Fibroblast of skin of back (primary cell): ENCODE results near the gene KIAA1671.

ENCODE experiments used
- DNase-seq: peaks from one replicate; pipeline ENCODE4 v3.0.0-alpha.2; 2013

Gene KIAA1671

DNA sequence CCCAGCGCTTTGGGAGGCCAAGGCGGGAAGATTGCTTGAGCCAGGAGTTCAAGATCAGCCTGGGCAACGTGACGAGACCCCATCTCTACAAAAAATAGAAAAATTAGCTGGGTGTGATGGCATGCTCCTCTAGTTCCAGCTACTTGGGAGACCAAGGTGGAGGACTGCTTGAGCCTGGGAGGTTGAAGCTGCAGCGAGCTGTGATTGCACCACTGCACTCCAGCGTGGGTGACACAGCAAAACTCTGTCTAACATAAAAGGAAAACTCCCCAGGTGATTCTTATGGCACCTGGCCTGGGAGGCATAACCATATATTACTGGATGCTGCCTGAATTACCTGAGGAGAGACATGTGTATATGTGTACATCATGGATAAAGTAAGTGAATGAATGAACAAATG, 29.1 kb downstream of the KIAA1671 start:
- DNase-seq = no peak

DNA sequence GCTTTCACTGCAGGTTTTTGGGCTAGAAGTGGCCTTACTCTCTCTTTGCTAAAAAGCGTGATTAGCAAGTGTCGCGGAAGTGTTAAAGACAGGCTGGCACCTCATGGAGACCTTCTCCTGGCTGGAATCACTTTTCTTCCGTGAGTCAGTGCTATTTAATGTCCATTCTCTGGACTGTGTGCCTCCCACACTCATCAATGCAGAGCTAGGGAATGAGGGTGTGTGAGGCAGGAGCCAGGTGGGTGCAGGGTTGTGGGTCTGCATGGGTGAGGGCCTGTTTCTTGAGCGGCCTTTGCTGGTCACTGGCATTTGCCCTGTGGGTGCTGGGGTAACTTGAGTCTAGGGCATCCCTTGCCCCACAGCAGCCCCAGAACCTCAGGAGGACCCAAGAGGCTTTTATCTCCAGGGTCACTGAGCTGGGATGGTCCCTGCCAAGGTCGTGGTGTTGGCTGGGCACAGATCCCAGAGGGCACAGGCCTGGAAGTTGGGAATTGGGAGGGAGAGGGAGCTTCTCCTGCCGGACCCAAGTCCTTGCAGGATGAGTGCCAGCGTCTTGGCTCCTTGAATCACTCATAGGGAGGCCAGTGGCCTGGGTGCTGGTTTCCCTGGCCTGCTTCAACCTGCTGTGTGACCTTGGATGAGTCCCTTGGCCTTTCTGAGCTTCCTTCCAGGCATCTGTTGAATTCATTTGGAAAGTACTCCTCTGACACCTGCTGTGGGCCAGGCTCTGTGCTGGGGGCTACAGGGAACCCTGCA, 30.0 kb downstream of the KIAA1671 start:
- DNase-seq = no peak

DNA sequence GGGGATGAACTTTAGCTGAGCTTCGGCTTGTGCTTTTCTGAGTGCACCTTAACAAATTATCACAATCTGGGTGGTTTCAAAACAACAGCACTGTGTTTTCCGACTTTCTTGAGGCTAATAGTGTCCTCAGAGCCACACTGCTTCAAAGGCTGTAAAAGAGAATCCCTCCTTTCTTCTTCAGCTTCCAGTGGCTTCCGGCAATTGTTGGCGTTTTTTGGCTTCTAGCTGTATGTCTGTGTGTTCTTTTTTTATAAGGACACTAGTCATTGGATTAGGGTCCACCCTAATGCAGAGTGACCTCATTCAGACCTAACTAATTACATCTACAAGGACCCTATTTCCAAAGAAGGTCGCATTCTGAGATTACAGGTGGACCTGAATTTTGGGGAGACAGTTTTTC, 30.6 kb downstream of the KIAA1671 start:
- no peak for DNase-seq

DNA sequence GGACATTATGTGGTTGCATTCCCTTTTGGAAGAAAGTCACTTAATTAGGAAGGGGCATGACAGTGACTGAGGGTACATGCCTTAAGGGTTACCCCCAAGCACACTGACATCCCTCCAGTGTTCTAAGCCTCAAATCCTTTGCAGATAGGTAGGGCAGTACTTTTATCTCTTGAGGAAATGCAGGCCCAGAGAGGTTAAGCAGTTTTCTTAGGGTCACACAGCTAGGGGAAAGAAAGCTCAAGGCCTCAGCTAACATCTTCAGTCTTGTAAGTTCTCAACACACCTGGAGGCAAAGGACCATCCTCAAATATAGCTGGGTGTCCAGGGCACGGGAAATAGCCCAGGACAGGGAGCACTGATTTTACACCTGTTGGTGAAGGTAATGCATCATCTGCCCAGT, 31.6 kb downstream of the KIAA1671 start:
- no peak for DNase-seq

DNA sequence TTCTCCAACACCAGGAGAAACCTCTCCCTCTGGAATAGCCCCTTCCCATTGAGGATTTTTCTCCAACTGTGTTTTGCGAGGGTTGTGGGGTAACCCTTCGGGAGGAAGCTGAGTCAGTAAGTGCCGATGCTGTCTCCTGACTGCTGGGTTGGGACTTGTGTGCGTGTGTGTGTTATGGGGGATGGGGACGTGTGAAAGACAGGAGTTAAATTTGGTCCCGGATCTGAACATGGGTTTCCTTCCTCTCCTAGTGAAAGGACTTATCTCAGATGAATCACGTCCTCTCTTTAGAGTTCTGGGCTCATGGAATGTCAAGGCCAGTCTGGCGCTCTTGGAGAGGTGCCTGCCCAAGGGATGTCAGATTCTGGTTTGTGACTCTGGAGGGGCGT, 33.3 kb downstream of the KIAA1671 start:
- DNase-seq = peak; percentile 85

DNA sequence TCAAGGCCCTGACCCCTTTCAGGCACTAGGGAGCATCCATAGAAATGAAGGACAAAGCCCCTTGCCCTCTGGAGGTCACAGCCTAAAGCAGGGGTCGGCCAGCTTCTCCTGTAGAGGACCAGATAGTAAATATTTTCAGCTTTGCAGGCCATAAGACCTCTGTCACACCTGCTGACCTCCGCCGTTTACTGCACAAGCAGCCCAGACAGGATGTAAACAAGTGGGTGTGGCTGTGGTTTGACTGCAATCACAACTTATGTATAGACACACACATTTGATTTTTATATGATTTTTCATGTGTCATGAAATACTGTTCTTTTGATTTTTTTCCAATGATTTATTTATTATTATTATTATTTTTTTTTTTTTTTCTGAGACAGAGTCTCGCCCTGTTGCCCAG, 34.3 kb downstream of the KIAA1671 start:
- no peak for DNase-seq

DNA sequence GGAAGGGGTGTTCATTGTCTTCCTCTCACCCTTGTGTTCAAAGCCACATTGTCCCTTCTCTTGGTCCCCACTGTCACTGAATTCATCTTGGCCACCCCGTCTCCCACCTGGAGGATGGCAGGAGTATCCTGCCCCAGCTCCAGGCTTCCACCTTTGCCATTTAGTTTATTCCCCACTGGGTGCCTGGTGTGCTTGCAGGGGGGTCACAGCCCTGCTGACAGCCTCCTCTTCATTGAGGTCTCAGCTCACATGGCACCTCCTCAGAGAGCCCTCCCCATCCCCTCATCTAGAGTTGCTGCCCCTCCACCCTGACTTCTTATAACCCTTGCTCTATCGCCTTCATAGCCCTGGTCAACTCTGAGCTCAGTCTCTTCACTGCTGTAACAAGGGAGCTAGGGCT, 36.6 kb downstream of the KIAA1671 start:
- no peak for DNase-seq

DNA sequence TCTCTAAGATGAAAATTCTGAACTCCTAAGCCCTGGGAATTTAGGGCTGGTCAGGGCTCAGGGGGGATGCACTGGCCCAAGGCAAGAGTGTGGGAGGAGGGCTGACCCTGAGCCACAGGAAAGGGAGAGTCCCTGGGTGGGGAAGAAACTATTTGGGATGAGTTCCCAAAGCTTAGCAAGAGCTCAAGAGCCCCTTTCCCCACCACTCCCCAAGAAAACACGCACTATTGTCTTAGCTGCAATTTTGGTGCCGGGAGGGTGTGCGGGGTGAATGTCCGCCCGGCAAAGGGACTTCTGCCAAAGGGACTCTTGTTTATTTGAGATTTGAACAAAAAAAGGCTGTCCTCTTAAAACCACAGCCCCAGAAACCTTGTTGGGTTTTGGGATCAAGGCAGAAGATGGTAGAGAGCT, 37.0 kb downstream of the KIAA1671 start:
- no peak for DNase-seq

DNA sequence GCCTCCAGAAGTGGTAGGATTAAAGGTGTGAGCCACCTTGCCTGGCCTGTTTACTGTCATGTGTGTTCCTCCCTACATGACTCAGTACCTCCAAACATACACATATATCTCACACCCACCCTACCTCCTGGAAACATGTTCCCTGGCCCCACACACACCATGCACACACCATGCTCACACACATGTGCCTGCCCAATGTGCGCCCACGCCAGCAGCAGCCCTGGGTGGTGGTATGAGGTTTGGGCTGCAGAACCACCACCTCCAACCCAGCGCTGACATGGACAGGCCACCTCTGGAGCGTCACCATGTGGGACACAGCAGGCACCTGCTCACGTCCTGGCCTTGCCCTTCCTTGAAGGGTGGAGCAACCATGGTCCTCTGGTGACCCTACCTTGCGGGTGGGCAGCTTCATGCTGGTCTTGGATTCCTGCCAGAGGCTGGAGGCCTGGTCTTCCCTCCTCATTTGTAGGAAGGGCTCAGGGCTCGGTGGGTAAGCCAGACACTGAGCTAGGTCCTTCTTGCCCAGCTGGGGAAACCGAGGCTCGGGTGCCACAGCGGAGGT, 37.9 kb downstream of the KIAA1671 start:
- no peak for DNase-seq

DNA sequence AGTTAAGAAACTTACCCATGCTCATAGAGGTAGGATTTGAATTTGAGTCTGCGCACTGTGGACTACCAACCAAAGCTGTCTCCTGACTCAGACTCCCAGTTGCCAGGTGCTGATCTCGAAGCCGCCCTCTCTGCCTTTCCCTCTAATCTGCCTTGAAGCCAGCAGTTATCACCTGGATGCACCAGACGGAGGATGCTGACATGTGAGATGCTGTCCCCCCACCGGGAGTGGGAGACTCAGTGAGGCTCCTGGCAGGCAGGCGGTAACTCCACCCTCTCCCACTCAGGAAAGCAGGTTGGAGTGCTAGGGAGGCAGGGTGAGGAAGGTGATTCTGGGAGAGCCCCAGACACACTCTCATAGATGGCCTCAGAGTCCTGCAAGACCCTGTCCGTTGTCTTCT, 40.4 kb downstream of the KIAA1671 start:
- no peak for DNase-seq

DNA sequence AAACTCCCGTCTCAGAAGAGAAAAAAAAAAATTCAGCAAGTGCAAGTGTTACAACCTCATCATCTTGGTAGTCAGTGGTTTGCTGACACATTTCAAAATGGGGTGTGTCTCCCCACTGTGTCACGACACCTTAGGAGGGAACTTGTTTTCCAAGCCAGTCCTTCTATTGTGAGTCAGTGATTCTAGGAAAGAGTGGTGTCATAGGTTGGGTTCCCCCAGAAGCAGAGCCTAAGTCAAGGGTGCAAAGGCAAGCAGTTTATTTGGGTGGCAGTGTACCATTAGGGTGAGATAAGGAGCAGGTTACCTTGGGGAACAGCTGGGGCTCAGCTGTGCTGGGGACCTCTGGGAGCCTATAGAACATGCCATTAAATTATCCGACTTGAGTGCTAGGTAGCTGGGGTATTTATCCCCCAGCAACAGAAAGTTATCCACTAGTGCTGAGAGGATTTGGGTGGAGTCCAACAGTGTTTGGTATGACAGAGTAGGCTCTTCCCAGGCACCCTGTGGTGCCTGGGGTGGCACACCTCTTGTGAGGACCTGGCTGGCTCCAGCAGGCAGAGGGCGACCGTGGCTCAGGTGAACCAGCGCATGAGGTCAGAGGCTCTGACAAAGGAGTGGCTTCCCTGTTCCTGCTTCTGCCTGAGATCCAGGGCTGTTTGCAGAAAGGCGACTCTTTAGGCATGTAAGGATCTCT, 41.7 kb downstream of the KIAA1671 start:
- peak; percentile 56 for DNase-seq

DNA sequence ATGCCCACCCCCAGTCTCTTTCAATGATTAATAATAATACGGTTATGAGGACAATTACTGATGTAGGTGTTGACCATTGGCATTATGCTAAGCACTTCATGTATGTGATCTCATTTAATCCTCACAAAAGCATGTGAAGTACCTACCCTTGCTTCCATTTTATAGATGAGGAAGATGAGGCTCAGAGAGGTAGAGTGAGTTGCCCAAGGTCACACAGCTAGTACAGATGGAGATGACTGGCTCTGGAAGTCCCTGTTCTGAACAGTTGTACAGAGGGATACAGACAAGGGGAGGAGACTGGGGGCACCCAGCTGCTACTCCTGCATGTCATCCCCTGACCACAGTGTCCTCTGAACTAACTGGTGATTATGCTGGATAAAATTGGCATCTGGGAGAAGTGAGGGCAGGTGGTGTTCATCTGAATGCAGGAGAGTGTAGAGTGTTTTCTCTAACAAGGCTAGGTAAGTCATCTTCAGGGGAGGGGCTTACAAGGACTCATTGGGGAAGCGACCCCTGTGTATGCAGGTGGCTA, 43.2 kb downstream of the KIAA1671 start:
- DNase-seq = no peak

DNA sequence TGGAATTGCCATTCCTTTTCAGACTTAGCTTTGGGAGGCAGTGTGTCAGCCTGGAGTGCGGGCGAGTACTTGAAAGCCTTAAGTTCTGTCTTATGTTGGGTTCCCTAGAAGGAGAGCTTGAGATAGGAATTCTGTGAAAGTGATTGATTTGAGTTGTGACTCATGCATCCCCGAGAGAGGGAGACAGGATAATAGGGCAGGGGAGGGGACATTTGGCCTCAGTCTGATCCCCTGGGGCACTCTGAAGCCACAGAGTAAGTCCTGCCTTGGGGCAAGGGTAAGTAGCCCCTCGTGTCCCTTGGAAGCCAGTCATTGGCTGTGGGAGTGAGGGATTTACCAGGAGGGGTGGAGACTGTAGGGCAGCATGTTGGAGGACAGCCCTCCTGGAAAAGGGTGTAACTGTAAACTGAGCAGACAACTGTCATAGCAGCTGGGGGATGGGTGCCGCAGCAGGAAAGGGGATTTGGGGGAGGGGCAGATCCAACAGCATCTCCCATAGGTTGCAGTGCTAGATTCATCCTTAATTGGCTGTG, 44.0 kb downstream of the KIAA1671 start:
- DNase-seq = peak; percentile 78

DNA sequence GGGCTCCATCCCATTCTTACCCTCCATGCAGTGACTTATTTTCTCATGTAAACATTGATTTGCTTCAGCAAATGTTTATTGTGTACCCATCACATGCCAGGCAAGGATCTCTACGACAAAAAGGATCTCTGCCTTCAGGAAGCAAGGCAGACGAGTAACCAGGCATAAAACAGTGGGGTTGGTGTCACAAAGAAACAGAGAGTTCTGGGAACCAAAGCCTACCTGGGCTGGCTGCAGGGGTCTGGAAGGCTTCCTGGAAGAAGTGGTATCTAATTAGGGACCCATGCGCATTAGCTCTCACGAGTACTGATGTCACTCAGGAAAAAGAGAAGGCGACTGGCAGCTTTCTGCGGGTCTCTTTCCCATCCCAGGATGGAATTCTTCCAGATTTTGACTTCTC, 44.5 kb downstream of the KIAA1671 start:
- DNase-seq = no peak

DNA sequence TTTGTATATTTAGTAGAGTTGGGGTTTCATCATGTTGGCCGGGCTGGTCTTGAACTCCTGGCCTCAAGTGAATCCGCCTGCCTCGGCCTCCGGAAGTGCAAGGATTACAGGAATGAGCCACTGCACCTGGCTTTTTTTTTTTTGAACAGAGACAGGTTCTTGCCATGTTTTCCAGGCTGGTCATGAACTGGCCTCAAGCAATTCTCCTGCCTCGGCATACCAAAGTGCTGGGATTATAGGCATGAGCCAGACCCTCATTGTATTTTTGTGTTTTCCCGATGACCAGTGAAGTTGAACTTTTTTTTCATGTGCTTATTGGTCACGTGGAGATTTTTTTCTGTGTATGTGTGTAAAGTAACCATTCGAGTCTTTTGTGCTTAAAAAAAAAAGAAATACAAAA, 48.2 kb downstream of the KIAA1671 start:
- no peak for DNase-seq

DNA sequence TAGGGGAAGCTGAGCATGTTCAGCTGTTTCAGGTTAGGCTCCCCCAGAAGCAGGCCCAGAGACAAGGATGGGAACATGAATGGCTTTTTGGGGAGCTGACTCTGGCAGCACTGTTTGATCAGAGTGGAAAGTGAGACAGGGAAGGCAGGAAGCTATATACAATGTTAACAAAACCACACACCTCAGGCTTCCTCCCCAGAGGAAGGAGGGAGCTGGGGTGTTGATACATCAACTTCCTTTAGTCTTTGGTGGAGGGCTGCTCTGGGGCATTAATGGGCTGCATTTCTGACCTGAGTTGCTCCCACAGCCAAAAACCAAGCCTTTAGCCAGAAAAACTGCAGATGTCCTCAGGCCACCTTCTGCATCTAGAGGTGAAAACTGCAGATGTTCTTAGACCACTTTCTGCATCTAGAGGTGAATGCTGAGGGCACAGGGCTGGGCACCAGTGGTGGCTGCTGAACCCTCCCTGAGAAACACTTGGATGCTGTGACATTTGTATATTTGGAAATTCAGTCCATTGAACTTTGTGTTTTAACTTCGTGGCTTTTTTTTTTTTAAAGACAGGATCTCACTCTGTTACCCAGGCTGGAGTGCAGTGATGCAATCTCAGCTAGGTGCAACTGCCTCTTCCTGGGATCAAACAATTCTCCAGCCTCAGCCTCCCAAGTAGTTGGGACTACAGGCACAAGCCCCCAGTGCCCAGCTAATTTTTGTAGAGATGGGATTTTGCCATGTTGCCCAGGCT, 49.9 kb downstream of the KIAA1671 start:
- no peak for DNase-seq

DNA sequence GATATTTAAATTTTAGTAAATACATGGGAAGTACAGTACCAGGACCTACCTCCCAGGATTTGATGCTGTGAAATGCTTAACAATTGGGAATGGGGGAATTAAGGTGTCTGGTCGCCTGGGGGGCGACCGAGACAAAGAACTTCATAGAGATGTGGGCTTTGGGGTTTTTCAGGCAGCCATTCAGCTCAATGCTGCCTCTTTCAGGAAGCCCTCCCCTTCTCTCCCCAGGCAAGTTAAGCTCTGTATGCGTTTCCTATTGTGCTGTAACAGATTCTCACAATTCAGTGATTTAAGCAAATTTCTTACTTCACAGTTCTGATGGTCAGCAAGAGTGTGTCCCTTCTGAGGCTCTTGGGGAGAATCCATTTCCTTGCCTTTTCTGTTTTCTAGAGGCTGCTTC, 53.8 kb downstream of the KIAA1671 start:
- DNase-seq = no peak

DNA sequence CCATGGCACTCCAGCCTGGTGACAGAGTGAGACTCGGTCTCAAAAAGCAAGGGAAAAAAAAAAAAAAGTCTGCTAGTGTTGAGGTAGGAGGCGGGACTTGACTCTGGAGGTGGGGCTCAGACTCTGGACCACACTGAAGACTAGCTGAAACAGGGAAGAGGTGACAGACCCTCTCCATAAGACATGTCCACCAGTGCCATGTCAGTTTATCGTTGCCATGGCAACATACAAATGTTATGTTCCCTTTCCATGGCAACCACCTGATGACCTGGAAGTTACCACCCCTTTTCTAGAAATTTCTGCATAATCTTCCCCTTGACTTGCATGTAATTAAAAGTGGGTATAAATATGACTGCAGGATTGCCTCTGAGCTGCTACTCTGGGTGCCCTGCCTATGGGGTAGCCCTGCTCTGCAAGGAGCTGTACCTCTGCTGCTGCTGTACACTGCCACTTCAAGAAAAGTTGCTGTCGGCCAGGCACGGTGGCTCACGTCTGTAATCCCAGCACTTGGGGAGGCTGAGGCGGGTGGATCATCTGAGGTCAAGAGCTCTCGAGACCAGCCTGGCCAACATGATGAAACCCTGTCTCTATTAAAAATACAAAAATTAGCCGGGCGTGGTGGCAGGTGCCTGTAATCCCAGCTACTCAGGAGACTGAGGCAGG, 55.1 kb downstream of the KIAA1671 start:
- no peak for DNase-seq

DNA sequence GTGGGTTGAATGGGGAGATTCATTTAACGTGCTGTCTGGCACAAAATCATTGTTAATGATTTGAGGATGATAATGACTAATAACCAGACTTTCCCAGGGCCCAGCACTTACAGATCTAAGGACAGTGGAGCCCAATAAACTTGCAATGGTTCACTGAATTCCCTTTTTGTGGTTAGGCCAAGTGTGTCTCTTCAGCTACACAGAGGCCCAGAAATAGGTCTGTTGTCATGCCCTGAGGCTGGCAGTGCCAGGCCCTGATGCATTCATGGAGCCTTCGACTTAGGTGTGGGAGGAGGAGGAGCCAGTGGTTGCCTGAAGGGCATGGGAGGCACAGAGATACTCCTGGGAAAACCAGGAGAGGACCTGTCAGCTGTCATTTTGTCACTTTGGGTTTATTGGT, 56.1 kb downstream of the KIAA1671 start:
- no peak for DNase-seq

DNA sequence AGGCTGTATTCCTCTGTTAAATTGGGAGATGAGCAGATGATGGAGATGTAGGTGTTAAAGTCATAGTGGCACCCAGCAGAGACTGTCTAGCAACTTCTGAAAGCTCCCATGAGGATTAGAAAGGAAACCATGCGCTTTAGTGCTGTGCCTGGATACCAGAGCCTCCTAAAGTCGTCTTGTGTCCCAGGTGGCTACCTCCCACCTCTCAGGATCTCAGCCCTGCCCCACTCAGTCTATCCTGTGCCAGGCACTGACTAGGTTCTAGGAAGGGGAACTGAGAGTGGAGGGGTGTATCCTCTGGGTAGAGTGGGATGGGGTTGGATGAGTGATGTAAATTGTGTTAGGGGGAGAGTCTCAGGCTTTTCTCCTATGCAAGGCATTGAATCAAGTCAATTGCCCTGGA, 60.2 kb downstream of the KIAA1671 start:
- no peak for DNase-seq

DNA sequence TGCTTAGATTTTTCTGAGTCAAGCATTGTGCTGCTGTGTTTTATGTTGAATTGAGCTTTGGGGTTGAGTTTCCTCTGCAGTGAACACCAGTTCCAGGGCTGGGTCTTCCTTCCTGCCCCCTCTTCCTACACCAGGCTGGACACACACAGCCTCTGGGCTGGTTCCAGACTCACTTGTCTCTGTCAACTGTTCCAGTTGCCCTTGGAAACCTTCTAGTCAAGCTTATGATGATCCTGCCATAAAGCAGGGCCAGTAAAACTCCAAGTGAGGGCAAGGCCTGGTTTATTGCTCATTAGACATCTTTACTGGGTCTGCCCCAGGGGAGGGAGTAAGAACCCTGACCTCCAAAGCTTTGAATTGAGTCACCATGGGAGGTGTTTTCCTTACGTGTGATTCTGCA, 61.1 kb downstream of the KIAA1671 start:
- DNase-seq = no peak
